ENCODE results near the gene GRAMD1C.

GRCh38 chr3:113852506-113852905 is 13.9 kb downstream of the GRAMD1C start:
- no peak for TF ChIP-seq CTCF (IDR thresholded peaks at IDR 0.05)
- no peak for TF ChIP-seq POLR2A (IDR thresholded peaks at IDR 0.05)
